HG02970 (cell line): ENCODE measurements around the gene MYO16.

Experiments
- ATAC-seq: cut with Tn5 transposase; IDR thresholded peaks from one replicate; pipeline ENCODE4 v1.9.1; 2021; ENCODE audit warnings: mild to moderate bottlenecking, moderate library complexity, moderate number of reproducible peaks; ENCODE audit not compliant: unreplicated experiment, low FRiP score

The MYO16 gene

GRCh38 chr13:109160357-109160756 lies 530.9 kb downstream of the MYO16 start:
- peak; percentile 42 for ATAC-seq

- peak; percentile 24 for ATAC-seq
Observed at GRCh38 chr13:109160887-109161669, 531.7 kb downstream of the MYO16 start.

- ATAC-seq, result peak; percentile 89
Observed at GRCh38 chr13:109162248-109163036, 533.0 kb downstream of the MYO16 start.

GRCh38 chr13:109163037-109163379 lies 533.6 kb downstream of the MYO16 start:
- ATAC-seq, result no peak

GRCh38 chr13:109165417-109165904 lies 536.0 kb downstream of the MYO16 start:
- ATAC-seq, result no peak

- ATAC-seq, result no peak
Observed at GRCh38 chr13:109166804-109167203, 537.4 kb downstream of the MYO16 start.

- no peak for ATAC-seq
Observed at GRCh38 chr13:109172136-109172535, 542.7 kb downstream of the MYO16 start.

- ATAC-seq, result no peak
Observed at GRCh38 chr13:109175666-109176065, 546.3 kb downstream of the MYO16 start.

- ATAC-seq, result no peak
Observed at GRCh38 chr13:109180905-109181425, 551.6 kb downstream of the MYO16 start.

- ATAC-seq, result no peak
Observed at GRCh38 chr13:109182777-109183465, 553.5 kb downstream of the MYO16 start.

GRCh38 chr13:109191413-109191812 lies 562.0 kb downstream of the MYO16 start:
- ATAC-seq, result no peak

- ATAC-seq, result no peak
Observed at GRCh38 chr13:109192306-109192705, 562.9 kb downstream of the MYO16 start.

- ATAC-seq, result no peak
Observed at GRCh38 chr13:109196948-109197347, 567.5 kb downstream of the MYO16 start.

GRCh38 chr13:109198585-109198984 lies 569.2 kb downstream of the MYO16 start:
- ATAC-seq, result no peak

GRCh38 chr13:109199280-109199679 lies 569.9 kb downstream of the MYO16 start:
- ATAC-seq, result no peak

- ATAC-seq, result no peak
Observed at GRCh38 chr13:109200556-109200955, 571.1 kb downstream of the MYO16 start.

- no peak for ATAC-seq
Observed at GRCh38 chr13:109203587-109203986, 574.2 kb downstream of the MYO16 start.

- no peak for ATAC-seq
Observed at GRCh38 chr13:109204252-109204651, 574.8 kb downstream of the MYO16 start.

GRCh38 chr13:109204657-109205056 lies 575.2 kb downstream of the MYO16 start:
- ATAC-seq, result no peak

GRCh38 chr13:109205315-109205714 lies 575.9 kb downstream of the MYO16 start:
- ATAC-seq, result no peak

- ATAC-seq, result no peak
Observed at GRCh38 chr13:109206616-109207015, 577.2 kb downstream of the MYO16 start.
